ENCODE data around the gene SSBP3. TPM values are rescaled to one million over a fixed set of nuclear protein-coding genes. Genes with fewer than 3 reads are reported as not detected.

Gene SSBP3
- total RNA-seq, 1 experiment from 2014 or later, result 26.5 TPM

DNA sequence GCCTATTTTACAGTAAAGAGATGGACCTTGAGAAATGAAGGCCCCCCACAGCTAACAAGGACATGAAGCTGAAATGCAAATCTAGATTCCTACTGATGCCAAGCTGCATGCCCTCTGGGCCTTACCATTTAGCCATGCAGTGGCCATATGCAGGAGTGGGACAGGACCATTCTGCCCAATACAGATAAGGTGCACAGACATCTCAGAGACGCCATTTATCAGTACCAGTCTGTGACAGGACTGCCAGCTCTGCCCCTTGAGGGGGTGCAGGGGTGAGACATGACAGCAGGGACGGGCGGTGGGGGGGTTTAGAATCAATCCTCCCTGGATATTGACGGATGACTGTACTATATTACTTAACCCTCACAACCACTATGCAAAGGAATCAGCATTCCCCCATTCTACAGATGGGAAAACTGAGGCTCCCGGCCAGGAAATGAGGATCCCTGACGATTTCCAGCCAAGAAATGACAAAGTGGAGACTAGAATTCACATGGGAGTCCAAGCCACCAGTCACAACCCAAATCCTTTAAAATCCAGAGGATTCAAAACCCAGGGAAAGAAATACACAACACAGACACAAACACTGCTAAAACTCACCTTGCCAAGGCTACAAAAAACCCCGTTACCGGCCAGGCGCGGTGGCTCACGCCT is 10.8 kb downstream of the SSBP3 start:
- H3K4me3 ChIP-seq, result no peak overlapping the region
- H3K9me2 ChIP-seq (ENCODE audit: insufficient read depth), result no peaks in the 10 kb centered on the region
- H3K27ac ChIP-seq, result no peak overlapping the region
- no peaks in the 10 kb centered on the region for H3F3A ChIP-seq (ENCODE audit: insufficient read depth, low read depth)
- H3K4me2 ChIP-seq, result no peak overlapping the region
- DNase-seq, result no peak
- ChIA-PET CTCF (no interaction called here), POLR2A (ENCODE audit: unreplicated experiment) (no interaction called here)
- BruUV-seq (replicated peaks), result no TSS peak
- H4K20me1 ChIP-seq (ENCODE audit: insufficient read depth), result no peaks in the 10 kb centered on the region
- no peaks in the 10 kb centered on the region for H3K27me3 ChIP-seq (ENCODE audit: insufficient read depth, low read depth)
- no peaks in the 10 kb centered on the region for H3K4me1 ChIP-seq (replicated peaks; ENCODE audit: insufficient read depth)
- TF ChIP-seq EZH2 (IDR thresholded peaks at IDR 0.05; ENCODE audit: low read depth), result no peak
- TF ChIP-seq, protein P1, sequence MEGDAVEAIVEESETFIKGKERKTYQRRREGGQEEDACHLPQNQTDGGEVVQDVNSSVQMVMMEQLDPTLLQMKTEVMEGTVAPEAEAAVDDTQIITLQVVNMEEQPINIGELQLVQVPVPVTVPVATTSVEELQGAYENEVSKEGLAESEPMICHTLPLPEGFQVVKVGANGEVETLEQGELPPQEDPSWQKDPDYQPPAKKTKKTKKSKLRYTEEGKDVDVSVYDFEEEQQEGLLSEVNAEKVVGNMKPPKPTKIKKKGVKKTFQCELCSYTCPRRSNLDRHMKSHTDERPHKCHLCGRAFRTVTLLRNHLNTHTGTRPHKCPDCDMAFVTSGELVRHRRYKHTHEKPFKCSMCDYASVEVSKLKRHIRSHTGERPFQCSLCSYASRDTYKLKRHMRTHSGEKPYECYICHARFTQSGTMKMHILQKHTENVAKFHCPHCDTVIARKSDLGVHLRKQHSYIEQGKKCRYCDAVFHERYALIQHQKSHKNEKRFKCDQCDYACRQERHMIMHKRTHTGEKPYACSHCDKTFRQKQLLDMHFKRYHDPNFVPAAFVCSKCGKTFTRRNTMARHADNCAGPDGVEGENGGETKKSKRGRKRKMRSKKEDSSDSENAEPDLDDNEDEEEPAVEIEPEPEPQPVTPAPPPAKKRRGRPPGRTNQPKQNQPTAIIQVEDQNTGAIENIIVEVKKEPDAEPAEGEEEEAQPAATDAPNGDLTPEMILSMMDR (conservative IDR thresholded peaks at IDR 0.05), result no peak
- H3K9me3 ChIP-seq (ENCODE audit: insufficient read depth, low read depth), result no peaks in the 10 kb centered on the region
- H2AFZ ChIP-seq, result no peak overlapping the region
- no peaks in the 10 kb centered on the region for H3K79me2 ChIP-seq (ENCODE audit: low read depth)
- intact Hi-C loops (cut with micrococcal nuclease; ENCODE audit: unreplicated experiment), result no loop called here
- H3K36me3 ChIP-seq (ENCODE audit: low read depth), result no peaks in the 10 kb centered on the region

DNA sequence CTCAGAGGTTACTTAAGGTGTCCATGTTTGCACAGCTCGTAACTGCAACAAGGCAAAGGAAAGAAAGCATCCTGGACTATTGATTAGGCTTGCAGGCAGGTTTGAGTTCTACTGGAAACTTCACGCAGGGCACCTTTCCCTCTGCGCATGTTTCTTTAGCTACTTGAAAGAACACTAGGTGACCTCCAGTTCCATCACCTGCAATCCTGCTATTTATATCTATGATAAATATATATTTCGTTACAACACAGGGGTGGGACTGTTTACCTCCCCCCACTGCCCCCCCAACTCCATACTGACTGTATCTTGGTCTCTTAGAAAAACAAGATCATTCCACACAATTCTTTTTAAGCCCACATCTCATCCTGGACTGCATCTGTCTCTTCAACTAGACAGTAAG is 12.1 kb downstream of the SSBP3 start:
- no peaks in the 10 kb centered on the region for H3F3A ChIP-seq (ENCODE audit: insufficient read depth, low read depth)
- POLR2A ChIA-PET (ENCODE audit: unreplicated experiment), result interaction anchor here (0.6 kb wide), 1 partner anchor 10 kb away, joined by 9 read pairs; no protein-coding TSS in a partner anchor
- H3K4me2 ChIP-seq, result no peak overlapping the region
- no peak overlapping the region for H3K4me3 ChIP-seq
- H3K79me2 ChIP-seq (ENCODE audit: low read depth), result no peaks in the 10 kb centered on the region
- H3K9me3 ChIP-seq (ENCODE audit: insufficient read depth, low read depth), result no peaks in the 10 kb centered on the region
- no peak for DNase-seq
- no peaks in the 10 kb centered on the region for H3K27me3 ChIP-seq (ENCODE audit: insufficient read depth, low read depth)
- TF ChIP-seq, protein P1 (conservative IDR thresholded peaks at IDR 0.05), result no peak
- TF ChIP-seq EZH2 (IDR thresholded peaks at IDR 0.05; ENCODE audit: low read depth), result no peak
- no peak overlapping the region for H2AFZ ChIP-seq
- CTCF ChIA-PET, result no interaction called here
- H3K4me1 ChIP-seq (replicated peaks; ENCODE audit: insufficient read depth), result no peaks in the 10 kb centered on the region
- no peaks in the 10 kb centered on the region for H3K36me3 ChIP-seq (ENCODE audit: low read depth)
- H3K27ac ChIP-seq, result no peak overlapping the region
- no TSS peak for BruUV-seq (replicated peaks)
- no peaks in the 10 kb centered on the region for H4K20me1 ChIP-seq (ENCODE audit: insufficient read depth)
- H3K9me2 ChIP-seq (ENCODE audit: insufficient read depth), result no peaks in the 10 kb centered on the region
- intact Hi-C loops (cut with micrococcal nuclease; ENCODE audit: unreplicated experiment), result no loop called here

DNA sequence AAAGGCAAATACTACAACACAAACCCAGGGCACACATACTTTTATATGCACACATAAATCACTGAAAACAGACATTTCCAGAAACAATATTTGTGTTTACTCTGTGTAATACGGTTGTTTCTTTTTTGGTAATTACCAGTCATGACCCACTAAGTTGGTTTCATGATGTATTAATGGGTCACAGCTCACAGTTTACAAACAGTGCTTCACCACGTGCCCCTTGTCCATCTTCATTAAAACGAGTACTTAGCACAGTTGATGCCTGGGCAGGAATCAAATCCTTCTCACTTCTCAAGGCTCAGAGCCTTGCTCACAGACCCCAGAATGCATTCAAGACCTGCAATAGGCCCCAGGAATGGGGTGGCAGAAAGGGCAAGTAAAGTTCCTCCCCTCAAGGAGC is 13.8 kb downstream of the SSBP3 start:
- intact Hi-C loops (cut with micrococcal nuclease; ENCODE audit: unreplicated experiment), result no loop called here
- BruUV-seq (replicated peaks), result no TSS peak
- no peaks in the 10 kb centered on the region for H3K79me2 ChIP-seq (ENCODE audit: low read depth)
- no peaks in the 10 kb centered on the region for H3K27me3 ChIP-seq (ENCODE audit: insufficient read depth, low read depth)
- CTCF ChIA-PET, result no interaction called here
- H3K9me3 ChIP-seq (ENCODE audit: insufficient read depth, low read depth), result no peaks in the 10 kb centered on the region
- no peak overlapping the region for H3K27ac ChIP-seq
- POLR2A ChIA-PET (ENCODE audit: unreplicated experiment), result no interaction called here
- no peak overlapping the region for H3K4me2 ChIP-seq
- H4K20me1 ChIP-seq (ENCODE audit: insufficient read depth), result no peaks in the 10 kb centered on the region
- H2AFZ ChIP-seq, result no peak overlapping the region
- TF ChIP-seq, protein P1 (conservative IDR thresholded peaks at IDR 0.05), result no peak
- TF ChIP-seq EZH2 (IDR thresholded peaks at IDR 0.05; ENCODE audit: low read depth), result no peak
- no peak for DNase-seq
- no peaks in the 10 kb centered on the region for H3K36me3 ChIP-seq (ENCODE audit: low read depth)
- H3K4me1 ChIP-seq (replicated peaks; ENCODE audit: insufficient read depth), result no peaks in the 10 kb centered on the region
- H3F3A ChIP-seq (ENCODE audit: insufficient read depth, low read depth), result no peaks in the 10 kb centered on the region
- H3K9me2 ChIP-seq (ENCODE audit: insufficient read depth), result no peaks in the 10 kb centered on the region
- H3K4me3 ChIP-seq, result no peak overlapping the region
